Keratinocyte (primary cell): Measurements from ENCODE around the gene SPATA2.

Experiments used
- CTCF ChIP-seq, 3 experiments: IDR thresholded peaks in 1 of 3; conservative IDR thresholded peaks in 1 of 3; optimal IDR thresholded peaks in 1 of 3; 2 replicates in 2 of 3; 3 replicates in 1 of 3; pipeline versions ENCODE3 to v1.5.1; 2011; ENCODE audit warnings: low read length in 3 of 3, mild to moderate bottlenecking in 3 of 3, moderate library complexity in 2 of 3, control low read depth in 1 of 3, inconsistent platforms in 1 of 3; ENCODE audit not compliant: insufficient read depth in 2 of 3; ENCODE audit errors: extremely low read depth in 1 of 3
- EZH2 ChIP-seq: IDR thresholded peaks from one replicate; pipeline ENCODE4 v1.6.1; 2012; ENCODE audit warnings: inconsistent platforms, mild to moderate bottlenecking, low read length, moderate library complexity

GRCh38 chr20:49856904-49857303, 58.4 kb downstream of the SPATA2 start:
- TF ChIP-seq CTCF (optimal IDR thresholded peaks at IDR 0.05 in 1 of 3, IDR thresholded peaks at IDR 0.05 in 1 of 3, conservative IDR thresholded peaks at IDR 0.05 in 1 of 3; ENCODE audit: extremely low read depth in 1 of 3, insufficient read depth in 2 of 3, low read length in 3 of 3) = no peak
- TF ChIP-seq EZH2 = no peak
